Myocyte (in vitro differentiated cells): ENCODE data around the gene ZNF552. TPM values are rescaled to one million over a fixed set of nuclear protein-coding genes. Genes with fewer than 3 reads are reported as not detected.
A peak's percentile ranks its signal among the peaks of the same experiment; 100 is the strongest.

Experiments
- DNase-seq: peaks from one replicate; pipeline ENCODE4 v3.0.0-alpha.2; 2012; ENCODE audit warnings: low read depth
- total RNA-seq: library from RNA; depleted of rRNA; stranded (reverse); fragments of >200 nt; gene quantifications from 2 replicates; pipeline ENCODE4 v1.2.3, GENCODE V29; 2014

Gene ZNF552
- total RNA-seq, 1 donor from 2014 or later: 2.0 TPM

- no peak for DNase-seq
These were observed 35.4 kb downstream of the ZNF552 start for GRCh38 chr19:57779220-57779845.

DNA sequence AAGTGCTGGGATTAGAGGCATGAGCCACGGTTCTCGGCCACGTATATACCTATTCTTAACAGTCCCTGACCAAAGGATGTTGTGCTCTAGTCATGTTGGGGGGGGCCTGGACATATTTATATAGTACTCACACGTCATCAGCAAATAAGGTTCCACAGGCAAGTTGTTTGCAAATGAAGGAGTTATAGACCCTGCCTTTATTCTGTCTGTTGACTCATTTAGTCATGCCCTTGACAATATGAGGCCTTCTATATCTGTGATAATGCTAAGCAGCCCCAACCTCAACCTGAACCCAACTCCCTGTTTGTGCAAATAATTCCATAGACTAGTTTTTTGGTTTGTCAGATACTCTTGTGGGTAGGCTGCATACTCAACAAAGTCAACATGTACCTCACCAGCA, 36.4 kb downstream of the ZNF552 start:
- DNase-seq: no peak

- peak; percentile 49 for DNase-seq
These were observed 37.9 kb downstream of the ZNF552 start for GRCh38 chr19:57776764-57777296.

DNA sequence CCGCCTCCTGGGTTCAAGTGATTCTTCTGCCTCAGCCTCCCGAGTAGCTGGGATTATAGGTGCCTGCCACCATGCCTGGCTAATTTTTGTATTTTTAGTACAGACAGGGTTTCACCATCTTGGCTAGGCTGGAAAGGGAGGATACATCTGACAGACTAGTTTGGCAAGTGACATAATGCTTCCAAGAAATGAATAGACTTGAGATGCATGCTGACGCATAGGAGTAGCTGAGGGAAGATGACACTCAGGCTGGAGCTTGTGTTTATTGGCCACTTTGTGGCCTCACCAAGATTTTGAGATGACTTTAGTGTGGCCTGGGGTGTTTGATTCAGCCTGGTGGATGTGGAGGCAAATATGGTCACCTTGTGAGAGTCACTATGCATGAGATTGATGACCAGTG, 41.2 kb downstream of the ZNF552 start:
- peak; percentile 47 for DNase-seq

- no peak for DNase-seq
These were observed 43.3 kb downstream of the ZNF552 start for GRCh38 chr19:57771417-57771816.

- peak; percentile 94 for DNase-seq
These were observed 45.2 kb downstream of the ZNF552 start, which contains the start of gene ZNF586 for GRCh38 chr19:57769345-57770131. Gene ZNF586, plus strand, starts transcription at chr19:57769676. Its CDS starts 167 bp downstream, at chr19:57769843.

DNA sequence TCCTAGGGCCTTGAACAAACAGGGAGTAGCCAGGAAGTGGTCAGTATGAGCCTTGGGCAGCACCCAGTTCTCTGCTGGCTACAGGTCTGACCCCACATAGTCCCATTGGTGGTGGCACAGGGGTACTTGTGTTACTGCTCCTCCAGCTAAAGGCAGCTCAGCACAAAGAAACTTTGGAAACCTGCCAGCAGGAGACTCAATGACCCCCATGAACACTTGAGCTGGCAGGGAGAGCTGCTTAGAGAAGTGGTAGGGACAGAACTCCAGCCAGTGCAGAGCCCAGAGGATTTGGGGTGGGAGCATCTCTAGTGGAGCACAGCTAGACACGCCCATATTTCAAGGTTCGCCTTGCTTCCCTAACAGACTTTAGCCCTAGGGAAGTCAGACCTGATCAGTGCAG, 55.6 kb downstream of the ZNF552 start:
- DNase-seq: no peak

GRCh38 chr19:57757941-57758340, 56.8 kb downstream of the ZNF552 start:
- no peak for DNase-seq

Other genes starting within 250 kb of the ZNF552 start
- 5.0 and 7.0 TPM in 2 replicates for gene ZNF416, start 236.0 kb downstream of the ZNF552 start, total RNA-seq
- 1.8 and 3.9 TPM in 2 replicates for gene ZIK1, start 230.8 kb downstream of the ZNF552 start, total RNA-seq
- gene ZNF530, start 215.0 kb downstream of the ZNF552 start, total RNA-seq: 6.1 and 9.0 TPM in 2 replicates
- 27.0 and 28.0 TPM in 2 replicates for gene ZNF134, start 200.7 kb downstream of the ZNF552 start, total RNA-seq
- gene ZNF211, start 181.7 kb downstream of the ZNF552 start, total RNA-seq: 14.7 and 17.2 TPM in 2 replicates
- 0.16 and 0.67 TPM in 2 replicates for gene ZSCAN4, start 146.0 kb downstream of the ZNF552 start, total RNA-seq
- gene ZNF551, start 132.9 kb downstream of the ZNF552 start, total RNA-seq: 4.4 and 5.7 TPM in 2 replicates
- 1.4 and 2.0 TPM in 2 replicates for gene ZNF154, start 105.7 kb downstream of the ZNF552 start, total RNA-seq
- gene ZNF671, start 87.3 kb downstream of the ZNF552 start, total RNA-seq: 4.3 and 7.0 TPM in 2 replicates
- 15.0 and 15.4 TPM in 2 replicates for gene ZNF776, start 68.1 kb downstream of the ZNF552 start, total RNA-seq
- gene ZNF586, start 45.2 kb downstream of the ZNF552 start, total RNA-seq: 18.8 and 20.5 TPM in 2 replicates
- 4.8 and 5.7 TPM in 2 replicates for gene ZNF587B, start 15.4 kb upstream of the ZNF552 start, total RNA-seq
- 13.5 and 13.8 TPM in 2 replicates for gene ZNF587, start 34.9 kb upstream of the ZNF552 start, total RNA-seq
- 3.1 and 7.2 TPM in 2 replicates for gene ZNF814, start 74.1 kb upstream of the ZNF552 start, total RNA-seq
- 8.1 and 10.9 TPM in 2 replicates for gene ZNF417, start 101.7 kb upstream of the ZNF552 start, total RNA-seq
- gene ZNF418, start 120.5 kb upstream of the ZNF552 start, total RNA-seq: 3.1 and 4.7 TPM in 2 replicates
- 3.1 and 3.9 TPM in 2 replicates for gene ZNF256, start 132.8 kb upstream of the ZNF552 start, total RNA-seq
- 0.21 and 0.52 TPM in 2 replicates for gene C19orf18, start 159.6 kb upstream of the ZNF552 start, total RNA-seq
- gene ZNF606, start 187.9 kb upstream of the ZNF552 start, total RNA-seq: 16.6 and 22.1 TPM in 2 replicates
- gene ZSCAN1, start 219.1 kb upstream of the ZNF552 start, total RNA-seq: not detected in 2 replicates
- gene ZNF135, start 244.4 kb upstream of the ZNF552 start, total RNA-seq: 0.51 and 0.62 TPM in 2 replicates